NCI-H187 (cell line): ENCODE data around the gene TTI1.
"Not testable (repeated sequence)": the region's sequence is repeated elsewhere in the genome, so short reads cannot be mapped to it uniquely, and the experiment has no call there.

Experiments
- DNase-seq, 2 experiments: peaks; one replicate each; lab custom pipeline; 2025; lab: John Stamatoyannopoulos, UW

The TTI1 gene

GRCh38 chr20:37968841-37969401 is 64.3 kb downstream of the TTI1 start:
- peak; percentile 69 to 76 for DNase-seq

- not testable (repeated sequence) for DNase-seq
Measured at GRCh38 chr20:37963483-37963882, 69.8 kb downstream of the TTI1 start.

GRCh38 chr20:37961066-37961465 is 72.2 kb downstream of the TTI1 start:
- DNase-seq, result no peak

- no peak for DNase-seq
Measured at GRCh38 chr20:37958856-37959520, 74.3 kb downstream of the TTI1 start.

GRCh38 chr20:37956107-37956585 is 77.1 kb downstream of the TTI1 start:
- no peak for DNase-seq

GRCh38 chr20:37955511-37955910 is 77.7 kb downstream of the TTI1 start:
- DNase-seq, result no peak

GRCh38 chr20:37954626-37955025 is 78.6 kb downstream of the TTI1 start:
- no peak for DNase-seq

GRCh38 chr20:37954190-37954589 is 79.1 kb downstream of the TTI1 start:
- DNase-seq, result no peak

- no peak for DNase-seq
Measured at GRCh38 chr20:37948956-37949355, 84.3 kb downstream of the TTI1 start.

- no peak for DNase-seq
Measured at GRCh38 chr20:37947943-37948342, 85.3 kb downstream of the TTI1 start.

GRCh38 chr20:37946946-37947345 is 86.3 kb downstream of the TTI1 start:
- DNase-seq, result no peak

GRCh38 chr20:37945091-37945547 is 88.1 kb downstream of the TTI1 start:
- no peak for DNase-seq

- DNase-seq, result no peak
Measured at GRCh38 chr20:37944456-37944981, 88.7 kb downstream of the TTI1 start.

- no peak for DNase-seq
Measured at GRCh38 chr20:37943501-37944455, 89.5 kb downstream of the TTI1 start.

- DNase-seq, result no peak
Measured at GRCh38 chr20:37943033-37943432, 90.2 kb downstream of the TTI1 start.

GRCh38 chr20:37941992-37942391 is 91.3 kb downstream of the TTI1 start:
- DNase-seq, result no peak

- DNase-seq, result no peak
Measured at GRCh38 chr20:37941332-37941731, 91.9 kb downstream of the TTI1 start.

GRCh38 chr20:37940858-37941257 is 92.4 kb downstream of the TTI1 start:
- DNase-seq, result no peak

- DNase-seq, result no peak
Measured at GRCh38 chr20:37939701-37940560, 93.3 kb downstream of the TTI1 start.

- DNase-seq, result no peak
Measured at GRCh38 chr20:37938954-37939353, 94.3 kb downstream of the TTI1 start.

- DNase-seq, result no peak
Measured at GRCh38 chr20:37938181-37938750, 95.0 kb downstream of the TTI1 start.
